Bronchial epithelial cell (primary cell): ENCODE data around the gene ZNF730. TPM values are rescaled to one million over a fixed set of nuclear protein-coding genes. Genes with fewer than 3 reads are reported as not detected.
"Not testable (repeated sequence)": the region's sequence is repeated elsewhere in the genome, so short reads cannot be mapped to it uniquely, and the experiment has no call there.

Experiments used
- DNase-seq: peaks from one replicate; pipeline ENCODE4 v3.0.0-alpha.2; 2010; ENCODE audit warnings: low read depth
- FAIRE-seq: peaks from 2 replicates; lab custom pipeline; 2011; peaks lifted over from hg19 to GRCh38; lab: Jason Lieb, UNC
- H3K27me3 ChIP-seq: 2 replicates; pipeline ENCODE4 v1.5.1; 2011; ENCODE audit warnings: low read length; ENCODE audit not compliant: control insufficient read depth, insufficient read depth
- H3K36me3 ChIP-seq: 2 replicates; pipeline ENCODE4 v1.5.1; 2011; ENCODE audit warnings: low read length; ENCODE audit not compliant: control insufficient read depth, insufficient read depth
- H3K4me3 ChIP-seq: 2 replicates; pipeline ENCODE4 v1.5.1; 2011; ENCODE audit warnings: mild to moderate bottlenecking, low read depth, low read length, control low read depth
- CTCF ChIP-seq: IDR thresholded peaks from 2 replicates; pipeline ENCODE4 v1.5.1; 2011; ENCODE audit warnings: mild to moderate bottlenecking, moderate library complexity, low read length, control low read depth, inconsistent platforms; ENCODE audit not compliant: insufficient read depth, severe bottlenecking
- total RNA-seq: library from RNA; depleted of rRNA; stranded (reverse); fragments of >200 nt; gene quantifications from 2 replicates; pipeline ENCODE4 v1.2.1, GENCODE V29; 2014

The ZNF730 gene
- under 0.01 and 0.13 TPM in 2 replicates for total RNA-seq

- Histone ChIP-seq H3K36me3 (no peaks in the 10 kb centered on the region), H3K27me3 (no peaks in the 10 kb centered on the region), H3K4me3 (peak within 1 kb of the TSS; percentile 72)
- FAIRE-seq (no peak), DNase-seq (peak; percentile 51)
- no peak for TF ChIP-seq CTCF
Measured at GRCh38 chr19:23116802-23117571, at the start of gene ZNF730. ZNF730 (plus strand) TSS chr19:23117025; CDS start chr19:23117174, 149 bp downstream.

GRCh38 chr19:23070353-23071146, 46.3 kb upstream of the ZNF730 start:
- no peaks in the 10 kb centered on the region for H3K27me3 ChIP-seq
- no peak overlapping the region for H3K4me3 ChIP-seq
- H3K36me3 ChIP-seq, result no peaks in the 10 kb centered on the region
- peak; percentile 34 for TF ChIP-seq CTCF
- FAIRE-seq (no peak), DNase-seq (no peak)

- Histone ChIP-seq H3K4me3 (no peak overlapping the region), H3K36me3 (no peaks in the 10 kb centered on the region), H3K27me3 (no peaks in the 10 kb centered on the region)
- DNase-seq, result no peak
- peak; percentile 100 for FAIRE-seq
- TF ChIP-seq CTCF, result no peak
Measured at GRCh38 chr19:23071147-23071511, 45.7 kb upstream of the ZNF730 start.

- H3K4me3 ChIP-seq, result peak overlapping the region; percentile 44
- no peak for FAIRE-seq
Measured at GRCh38 chr19:23075031-23075733, 41.6 kb upstream of the ZNF730 start.

GRCh38 chr19:23077776-23078175, 39.0 kb upstream of the ZNF730 start:
- not testable (repeated sequence) for FAIRE-seq, DNase-seq, H3K4me3 ChIP-seq

More at GRCh38 chr19:23075031-23075733, 41.6 kb upstream of the ZNF730 start:
- no peaks in the 10 kb centered on the region for H3K27me3 ChIP-seq
- no peak for TF ChIP-seq CTCF
- peak; percentile 52 for DNase-seq
- no peaks in the 10 kb centered on the region for H3K36me3 ChIP-seq

GRCh38 chr19:23093832-23094231, 23.0 kb upstream of the ZNF730 start:
- DNase-seq (no peak), FAIRE-seq (no peak)
- no peaks in the 10 kb centered on the region for H3K27me3 ChIP-seq
- H3K36me3 ChIP-seq, result no peaks in the 10 kb centered on the region
- no peak overlapping the region for H3K4me3 ChIP-seq
- no peak for TF ChIP-seq CTCF

More at GRCh38 chr19:23077776-23078175, 39.0 kb upstream of the ZNF730 start:
- not testable (repeated sequence) for H3K27me3 ChIP-seq, H3K36me3 ChIP-seq
